KBM-7 (cell line): Measurements from ENCODE around the gene IL17C.
A peak's percentile ranks its signal among the peaks of the same experiment; 100 is the strongest.

Source experiments
- DNase-seq: peaks from one replicate; pipeline ENCODE4 v3.0.0-alpha.2; 2015
- in situ Hi-C: fragments of 300-500 bp; cut with MboI; formaldehyde crosslinking; loops from 2 replicates; pipeline ENCODE4 v1.14.3; 2020; ENCODE audit warnings: low sequenced_read_pairs, low pct_unique_long_range_greater_than_20kb, mixed read lengths

IL17C gene

DNA sequence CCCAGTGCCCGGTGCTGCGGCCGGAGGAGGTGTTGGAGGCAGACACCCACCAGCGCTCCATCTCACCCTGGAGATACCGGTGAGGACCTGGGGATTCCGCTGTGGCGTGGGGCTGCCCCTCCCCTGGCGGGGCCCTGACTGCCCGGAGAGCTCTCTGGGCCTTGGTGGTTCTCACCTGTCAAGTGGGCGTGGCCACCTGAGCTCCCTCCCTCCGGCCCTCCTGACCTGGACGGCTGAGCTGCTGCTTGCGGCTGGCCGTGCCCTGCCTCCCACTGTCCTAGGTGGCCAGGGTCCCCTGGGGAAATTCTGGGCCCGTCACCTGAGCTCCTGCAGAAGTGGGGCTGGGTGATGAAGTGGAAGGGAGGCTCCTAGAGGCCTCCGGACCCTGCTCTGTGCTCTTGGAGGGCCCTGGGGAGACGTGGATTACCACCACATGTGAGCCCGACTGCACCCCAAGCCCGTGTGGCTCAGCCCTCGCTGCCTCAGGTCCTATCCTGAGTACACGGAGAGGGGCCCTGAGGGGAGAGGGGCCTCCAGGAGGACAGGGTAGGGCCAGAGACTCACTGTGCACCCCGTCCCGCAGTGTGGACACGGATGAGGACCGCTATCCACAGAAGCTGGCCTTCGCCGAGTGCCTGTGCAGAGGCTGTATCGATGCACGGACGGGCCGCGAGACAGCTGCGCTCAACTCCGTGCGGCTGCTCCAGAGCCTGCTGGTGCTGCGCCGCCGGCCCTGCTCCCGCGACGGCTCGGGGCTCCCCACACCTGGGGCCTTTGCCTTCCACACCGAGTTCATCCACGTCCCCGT lies 1.1 kb downstream of the IL17C start:
- in situ Hi-C loops: no loop called here
- no peak for DNase-seq

DNA sequence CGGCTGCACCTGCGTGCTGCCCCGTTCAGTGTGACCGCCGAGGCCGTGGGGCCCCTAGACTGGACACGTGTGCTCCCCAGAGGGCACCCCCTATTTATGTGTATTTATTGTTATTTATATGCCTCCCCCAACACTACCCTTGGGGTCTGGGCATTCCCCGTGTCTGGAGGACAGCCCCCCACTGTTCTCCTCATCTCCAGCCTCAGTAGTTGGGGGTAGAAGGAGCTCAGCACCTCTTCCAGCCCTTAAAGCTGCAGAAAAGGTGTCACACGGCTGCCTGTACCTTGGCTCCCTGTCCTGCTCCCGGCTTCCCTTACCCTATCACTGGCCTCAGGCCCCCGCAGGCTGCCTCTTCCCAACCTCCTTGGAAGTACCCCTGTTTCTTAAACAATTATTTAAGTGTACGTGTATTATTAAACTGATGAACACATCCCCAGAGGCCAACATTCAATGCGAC lies 1.7 kb downstream of the IL17C start:
- no peak for DNase-seq
- in situ Hi-C loops: no loop called here

DNA sequence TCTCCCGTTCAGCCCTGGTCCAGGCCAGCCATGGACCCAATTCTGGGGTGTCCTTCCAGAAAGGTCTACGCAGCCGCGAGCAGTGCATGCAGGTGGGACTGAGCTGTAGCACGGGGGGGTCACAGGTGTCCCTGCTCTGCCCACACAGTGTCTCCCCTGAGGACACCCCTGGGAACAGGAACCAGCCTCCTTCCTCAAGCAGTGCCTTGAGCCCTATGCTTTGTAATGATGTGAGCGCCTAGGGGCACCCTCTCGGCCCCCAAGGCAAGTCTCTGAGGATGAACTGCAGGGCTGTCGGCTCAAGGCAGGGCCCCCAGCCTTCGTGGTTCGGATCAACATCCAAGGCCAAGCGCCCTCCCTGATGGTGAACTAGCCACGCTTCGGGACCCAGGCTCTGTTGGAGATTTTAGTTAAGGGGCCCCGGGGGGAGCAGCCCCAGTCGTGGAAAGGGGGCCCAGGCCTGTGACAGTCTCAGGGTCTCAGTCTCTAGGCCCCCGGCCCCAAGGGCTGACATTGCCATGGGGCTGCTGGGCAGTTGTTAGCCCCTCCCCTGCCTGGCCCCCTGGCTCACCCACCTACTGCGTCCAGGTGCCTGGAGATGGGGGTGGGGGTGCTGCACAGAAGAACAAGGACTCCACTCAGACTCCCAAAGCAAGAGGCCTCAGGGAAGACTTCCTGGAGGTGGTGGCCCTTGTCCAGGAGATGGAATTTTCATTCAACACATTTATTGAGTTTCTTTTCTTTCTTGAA lies 2.3 kb downstream of the IL17C start:
- in situ Hi-C loops: no loop called here

DNA sequence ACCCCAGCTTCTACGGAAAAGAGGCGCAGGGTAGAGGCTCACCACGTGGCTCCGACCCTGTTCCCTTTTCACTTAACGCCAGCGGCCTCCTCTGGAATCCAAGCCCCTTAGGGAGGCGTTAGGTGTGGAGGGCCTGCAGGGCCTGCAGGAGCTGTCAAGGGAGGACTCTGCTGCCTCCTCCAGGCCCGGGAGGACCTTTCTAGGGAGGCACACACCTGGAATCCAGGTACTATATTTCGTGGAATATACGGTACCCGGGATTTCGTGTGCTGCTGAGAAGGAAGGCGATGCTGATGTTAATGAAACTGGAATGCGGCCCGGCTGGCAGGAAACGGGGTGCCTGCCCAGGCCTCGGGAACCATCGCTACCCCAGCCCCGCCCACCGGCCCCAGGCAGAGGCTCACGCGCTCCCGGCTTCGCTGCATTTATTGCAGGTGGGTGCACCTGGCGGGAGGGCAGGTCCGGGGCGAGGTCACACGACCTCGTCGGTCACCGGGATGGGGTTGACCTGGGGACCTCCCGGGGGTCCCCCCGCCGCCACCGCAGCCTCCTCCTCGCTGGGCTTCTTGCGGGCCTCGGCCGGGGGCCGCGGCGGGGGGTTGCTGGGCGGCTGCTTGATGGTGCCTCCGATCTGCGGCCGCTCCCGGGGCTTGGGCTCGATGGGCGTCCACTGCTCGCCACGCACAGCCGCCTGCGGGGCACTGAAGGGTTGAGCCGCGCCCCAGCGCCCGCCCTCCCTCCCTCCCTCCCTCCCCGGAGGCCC lies 4.7 kb downstream of the IL17C start:
- no peak for DNase-seq
- in situ Hi-C loops: no loop called here

More for the DNA sequence above, 2.3 kb downstream of the IL17C start:
- DNase-seq: no peak

DNA sequence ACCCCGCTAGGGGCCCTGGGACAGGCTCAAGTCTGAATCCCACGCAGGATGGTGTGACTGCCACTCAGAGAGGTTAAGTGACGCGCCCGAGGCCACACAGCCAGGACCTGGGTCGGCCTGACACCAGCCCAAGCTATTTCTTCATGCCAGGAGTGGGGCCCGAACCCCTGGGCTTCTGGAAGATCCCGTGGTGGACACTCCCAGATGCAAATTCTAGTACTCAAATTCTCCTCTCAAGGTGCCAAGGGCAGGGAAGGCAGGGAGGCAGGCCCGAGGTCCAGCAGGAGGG lies 5.2 kb downstream of the IL17C start:
- in situ Hi-C loops: no loop called here
- DNase-seq: no peak

DNA sequence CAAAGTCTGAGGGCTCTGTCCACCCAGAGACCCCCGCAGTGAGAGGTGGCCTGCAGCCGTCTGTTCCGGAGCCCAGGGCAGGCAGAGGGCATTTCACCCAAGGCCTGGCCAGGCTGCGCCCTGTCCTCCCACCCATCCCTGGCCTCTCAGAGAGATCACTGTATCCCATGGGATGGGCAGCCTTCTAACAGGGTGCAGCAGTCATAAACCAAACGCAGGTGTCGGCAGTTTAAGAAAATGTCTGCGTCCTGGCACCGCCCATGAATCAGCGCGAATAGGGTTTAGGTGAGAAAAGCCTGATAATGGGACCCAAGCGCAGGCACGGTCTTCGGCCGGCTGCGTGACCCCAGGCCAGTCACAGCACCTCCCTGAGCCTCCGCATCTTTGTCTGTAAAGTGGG lies 7.1 kb downstream of the IL17C start:
- in situ Hi-C loops: no loop called here
- DNase-seq: no peak

DNA sequence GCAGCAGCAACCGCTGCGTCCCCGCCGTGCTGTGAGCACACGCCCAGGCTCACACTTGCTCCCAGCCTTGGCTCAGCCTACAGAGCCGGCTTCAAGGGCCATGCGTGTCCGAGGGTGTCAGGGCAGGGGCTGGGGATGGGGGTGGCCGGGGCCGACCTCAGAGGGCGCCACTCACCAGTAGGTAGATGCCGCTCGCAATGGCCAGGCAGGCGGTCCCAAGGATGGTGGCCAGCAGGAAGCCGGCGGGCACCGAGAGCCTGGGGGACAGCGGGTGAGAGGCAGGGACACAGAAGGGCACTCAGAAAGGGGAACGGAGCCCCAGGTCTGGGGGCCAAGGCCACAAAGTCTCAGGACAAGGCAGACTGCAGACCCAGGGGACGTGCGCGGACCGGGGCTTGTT lies 7.6 kb downstream of the IL17C start:
- no peak for DNase-seq
- in situ Hi-C loops: no loop called here

DNA sequence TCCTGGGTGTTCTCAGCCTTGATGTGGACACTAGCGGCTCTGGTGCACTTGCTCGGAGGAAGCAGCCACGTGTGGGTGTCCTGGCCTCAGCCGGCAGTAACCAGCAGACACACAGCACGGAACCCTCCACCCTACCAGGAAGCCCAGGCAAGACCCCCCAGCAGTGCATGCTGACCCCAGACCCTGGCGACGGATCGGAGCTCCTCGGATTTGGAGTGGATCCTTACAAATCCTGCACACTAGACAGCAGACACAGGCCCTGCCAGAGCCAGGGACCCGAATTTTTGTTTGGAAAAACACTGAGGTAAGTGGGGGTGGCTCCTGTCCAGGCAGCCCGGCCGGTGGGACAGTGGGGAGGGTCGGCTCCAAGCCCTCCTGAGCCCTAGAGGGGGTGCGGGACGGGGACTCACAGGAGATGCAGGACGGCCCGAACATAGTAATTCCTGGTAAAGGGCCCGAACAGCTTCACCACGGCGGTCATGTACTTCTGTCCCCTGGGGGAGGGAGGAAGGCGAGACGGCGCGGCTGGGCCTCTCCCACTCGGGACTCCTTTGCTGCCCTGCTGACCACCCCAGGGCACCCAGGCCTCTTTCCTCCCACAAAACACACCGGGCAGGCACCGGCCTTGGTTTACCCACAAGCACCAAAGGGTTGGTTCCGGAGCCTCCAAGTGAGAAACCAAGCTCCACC lies 8.1 kb downstream of the IL17C start:
- DNase-seq: no peak
- in situ Hi-C loops: no loop called here

DNA sequence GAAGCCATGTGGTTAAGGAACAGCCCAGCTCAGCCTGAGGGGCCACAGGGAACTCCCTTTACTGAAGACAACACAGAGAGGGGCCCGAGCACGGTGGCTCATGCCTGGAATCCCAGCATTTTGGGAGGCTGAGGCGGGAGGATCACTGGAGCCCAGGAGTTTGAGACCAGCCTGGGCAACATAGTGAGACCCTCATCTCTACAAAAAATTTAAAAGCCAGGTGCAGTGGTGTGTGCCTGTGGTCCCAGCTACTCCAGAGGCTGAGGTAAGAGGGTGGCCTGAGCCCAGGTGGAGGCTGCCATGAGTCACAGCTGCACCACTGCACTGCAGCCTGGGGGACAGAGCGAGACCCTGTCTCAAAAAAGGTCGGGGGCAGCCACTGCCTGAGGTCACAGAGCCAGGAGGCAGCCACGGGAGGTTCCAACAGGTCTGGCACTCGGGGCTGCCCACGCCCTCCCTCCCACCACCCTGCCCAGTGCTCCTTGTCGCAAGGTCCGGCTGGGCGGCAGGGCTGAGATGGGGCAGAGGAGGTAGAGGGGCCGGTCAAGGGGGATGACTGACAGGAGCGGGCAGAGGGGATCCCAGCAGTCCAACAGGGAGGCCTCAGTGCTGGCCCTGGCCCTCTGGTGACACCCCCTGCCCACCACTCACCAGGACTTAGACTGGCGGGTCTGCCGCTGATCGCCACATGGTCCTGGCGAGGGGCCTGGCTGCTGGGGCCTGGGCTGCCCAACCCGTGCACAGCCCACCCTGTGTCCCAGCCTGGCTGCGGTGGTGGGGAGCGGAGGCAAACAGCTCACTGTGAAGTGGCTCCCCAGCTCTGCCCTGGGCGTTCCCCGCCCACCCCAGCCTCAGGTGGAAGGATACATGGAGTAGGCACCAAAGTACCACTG lies 9.1 kb downstream of the IL17C start:
- in situ Hi-C loops: no loop called here
- no peak for DNase-seq

DNA sequence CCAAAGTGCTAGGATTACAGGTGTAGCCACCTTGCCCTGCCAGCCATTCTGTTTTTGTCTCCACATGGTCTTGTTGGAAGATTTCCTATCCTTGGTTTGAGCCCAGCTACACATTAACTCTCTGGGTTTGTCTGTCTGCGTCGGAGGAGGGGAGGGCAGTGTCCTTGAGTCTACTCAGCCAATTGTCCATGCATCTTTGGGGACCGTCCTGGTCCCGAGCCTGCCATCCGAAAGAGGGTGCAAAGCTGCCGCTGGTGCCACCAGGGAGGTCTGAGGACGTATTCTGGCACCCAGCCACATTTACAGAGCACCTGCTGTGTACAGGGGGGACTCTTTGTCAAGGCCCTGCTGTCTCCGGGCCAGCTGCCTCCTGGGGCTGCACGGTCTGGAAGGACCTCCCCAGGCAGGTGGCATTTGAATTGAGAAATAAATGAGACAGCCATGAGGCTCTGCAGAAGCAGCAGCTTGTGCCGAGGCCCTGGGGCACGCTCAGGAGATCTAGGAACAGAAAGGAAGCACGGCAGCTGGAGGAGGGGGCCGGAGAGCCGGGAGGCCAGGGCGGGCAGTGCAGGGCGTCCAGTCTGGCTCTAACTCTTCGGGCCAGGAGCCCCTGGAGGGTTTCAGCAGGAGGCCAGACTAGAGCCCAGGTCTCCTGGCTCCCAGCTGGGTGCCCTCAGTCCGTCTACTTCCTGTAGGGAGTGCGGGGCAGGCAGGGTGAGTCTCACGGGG lies 11.0 kb downstream of the IL17C start:
- in situ Hi-C loops: no loop called here

DNA sequence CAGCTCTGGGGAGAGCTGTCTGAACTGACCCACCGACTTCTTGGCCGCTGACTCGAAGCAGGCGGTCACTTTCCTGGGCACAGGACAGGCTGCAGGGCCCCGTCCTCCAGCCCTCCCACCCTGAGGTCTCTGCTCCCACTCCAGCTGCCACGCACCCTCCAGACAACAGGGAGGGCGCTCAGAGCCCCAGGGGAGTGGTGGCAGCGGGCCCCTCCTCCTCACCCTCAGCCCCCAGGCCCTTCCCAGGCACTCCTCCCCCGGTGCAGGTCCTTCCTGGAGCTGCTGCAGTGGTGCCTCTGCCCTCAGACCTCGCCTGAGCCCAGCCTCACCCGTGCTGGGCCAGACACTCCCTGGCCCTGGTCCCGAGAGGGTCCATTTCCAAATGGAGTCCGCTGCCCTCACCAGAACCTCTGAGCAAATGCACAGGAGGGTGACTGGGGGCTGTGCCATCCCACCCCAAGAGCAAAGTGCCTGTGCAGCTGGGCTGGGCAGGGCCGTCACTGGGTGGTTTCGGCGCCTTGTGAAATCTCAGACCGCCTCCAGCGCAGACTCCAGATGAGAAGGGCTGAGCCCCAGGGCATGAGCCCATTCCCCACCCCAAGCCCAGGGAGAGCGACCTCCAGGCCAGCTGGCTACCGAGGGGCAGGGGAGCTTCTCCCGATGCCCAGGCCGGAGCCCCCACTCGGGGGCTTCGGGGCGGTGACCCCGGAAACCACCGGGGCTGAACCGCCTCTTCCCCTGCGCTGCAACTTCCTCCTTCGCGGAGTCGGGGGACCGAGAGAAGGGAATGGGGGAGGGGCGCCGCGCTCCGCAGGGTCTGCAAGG lies 11.8 kb downstream of the IL17C start:
- DNase-seq: peak; percentile 66
- in situ Hi-C loops: no loop called here

More for the DNA sequence above, 11.0 kb downstream of the IL17C start:
- no peak for DNase-seq

DNA sequence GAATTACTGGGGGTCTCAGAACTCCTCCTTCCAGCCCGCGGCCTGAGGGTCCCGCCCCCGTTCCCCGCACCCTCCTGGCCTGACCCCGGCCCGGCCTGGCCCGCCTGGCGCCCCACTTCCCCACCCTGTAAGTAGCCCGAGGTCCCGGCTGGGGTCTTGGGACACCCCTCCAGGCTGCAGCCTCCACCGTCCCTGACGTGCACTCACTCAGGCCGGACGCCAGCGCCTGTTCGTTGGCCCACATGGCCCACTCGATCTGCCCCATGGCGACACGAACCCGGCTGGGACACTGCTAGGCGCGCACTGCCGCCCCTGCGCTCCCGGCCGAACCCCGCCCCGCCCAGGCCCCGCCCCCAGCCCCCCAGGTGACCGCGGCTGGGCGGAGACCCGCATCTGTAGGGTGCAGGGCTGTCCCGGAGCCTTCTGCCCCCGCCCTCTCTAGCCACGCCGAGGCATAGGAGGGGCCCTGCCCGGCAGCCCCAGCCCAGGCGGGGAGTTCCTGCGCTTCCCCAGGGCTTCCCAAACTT lies 12.4 kb downstream of the IL17C start, which contains the start of gene CYBA:
CYBA (minus strand) TSS at position 305 of the 527 bp plus-strand sequence; CDS start at position 265, 40 bp downstream.
- in situ Hi-C loops: no loop called here
- no peak for DNase-seq

DNA sequence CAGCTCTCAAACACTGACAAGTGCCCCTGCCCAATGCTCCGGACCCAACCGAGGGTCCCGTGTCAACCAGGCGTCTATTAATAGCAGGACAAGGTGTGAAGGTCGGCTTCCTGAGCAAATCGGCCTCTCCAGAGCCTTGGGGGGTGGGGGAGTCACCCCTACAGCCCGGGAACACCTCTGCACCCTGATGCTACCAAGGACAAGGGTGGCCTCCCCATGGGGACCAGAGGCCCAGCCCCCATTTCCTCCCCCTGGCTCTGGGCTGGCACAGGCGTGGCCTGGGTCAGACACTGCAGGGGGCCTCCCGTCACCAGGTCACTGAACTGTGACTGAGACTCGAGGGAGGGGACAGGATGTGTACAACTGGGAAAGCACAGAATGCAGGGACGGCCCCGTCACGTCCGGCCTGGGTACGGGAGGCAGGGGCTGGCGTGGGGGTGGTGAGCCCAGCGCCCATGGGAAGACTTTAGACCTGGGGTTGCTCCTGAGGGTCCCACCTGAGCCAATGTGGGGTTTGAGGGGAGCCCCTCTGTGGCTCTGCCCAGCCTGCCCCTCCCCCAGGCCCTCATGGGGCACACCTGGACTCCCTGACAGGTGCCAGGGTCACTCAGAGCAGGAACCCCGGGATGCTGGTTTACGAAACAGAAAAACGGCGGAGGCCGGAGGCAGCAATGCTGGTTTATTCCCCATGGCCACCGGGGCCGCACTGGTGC lies 13.1 kb downstream of the IL17C start:
- in situ Hi-C loops: no loop called here
- DNase-seq: peak; percentile 89

DNA sequence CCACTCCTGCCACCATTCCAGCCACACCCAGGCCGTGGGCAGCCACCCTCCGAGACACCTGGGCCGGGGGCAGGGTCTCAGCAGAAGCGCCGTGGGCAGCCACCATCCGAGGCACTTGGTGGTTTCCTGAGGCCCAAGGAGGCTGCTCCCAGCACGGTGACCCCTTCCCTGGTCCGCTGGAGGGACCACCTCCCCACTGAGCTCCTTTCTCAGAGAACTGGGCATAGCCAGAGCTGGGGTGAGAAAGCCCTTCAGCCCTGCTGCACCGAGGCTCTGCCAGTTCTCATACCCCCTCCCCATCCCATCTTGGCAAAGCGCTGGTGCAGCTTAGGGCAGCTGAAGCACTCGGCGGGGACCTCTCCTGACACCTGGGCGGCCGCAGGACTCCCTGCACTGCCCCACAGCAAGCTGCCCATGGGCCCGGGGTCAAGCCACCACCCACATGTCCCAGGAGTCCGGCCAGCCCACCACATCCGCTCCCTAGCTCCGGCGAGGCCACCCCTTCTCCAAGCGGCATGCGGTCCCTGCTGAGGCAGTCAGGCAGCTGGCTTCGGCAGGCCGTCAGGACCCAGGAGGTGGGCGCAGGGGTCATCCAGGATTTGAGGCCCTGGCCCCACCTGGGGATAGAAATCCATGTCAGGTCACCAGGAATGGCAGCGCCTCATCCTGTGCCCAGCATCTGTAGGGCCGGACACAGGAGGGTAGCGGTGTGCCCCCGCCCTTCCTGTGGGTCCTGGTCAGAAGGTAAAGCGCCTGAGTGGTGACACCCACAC lies 13.8 kb downstream of the IL17C start:
- DNase-seq: no peak
- in situ Hi-C loops: no loop called here

DNA sequence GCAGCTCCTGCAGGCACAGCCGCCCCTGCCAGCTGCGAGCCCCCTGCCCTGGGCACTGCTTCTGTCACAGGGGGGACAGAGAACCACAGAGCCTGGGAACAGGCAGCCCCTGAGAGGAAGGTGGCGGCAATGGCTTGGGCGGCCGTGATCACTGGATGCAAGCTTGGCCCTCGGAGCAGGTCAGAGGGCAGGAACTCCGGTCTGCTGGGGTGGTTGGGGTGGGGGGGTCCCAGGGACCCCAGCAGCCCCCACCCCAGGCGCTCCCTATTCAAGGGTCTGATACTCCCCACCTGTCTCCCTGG lies 14.3 kb downstream of the IL17C start:
- DNase-seq: no peak
- in situ Hi-C loops: no loop called here

DNA sequence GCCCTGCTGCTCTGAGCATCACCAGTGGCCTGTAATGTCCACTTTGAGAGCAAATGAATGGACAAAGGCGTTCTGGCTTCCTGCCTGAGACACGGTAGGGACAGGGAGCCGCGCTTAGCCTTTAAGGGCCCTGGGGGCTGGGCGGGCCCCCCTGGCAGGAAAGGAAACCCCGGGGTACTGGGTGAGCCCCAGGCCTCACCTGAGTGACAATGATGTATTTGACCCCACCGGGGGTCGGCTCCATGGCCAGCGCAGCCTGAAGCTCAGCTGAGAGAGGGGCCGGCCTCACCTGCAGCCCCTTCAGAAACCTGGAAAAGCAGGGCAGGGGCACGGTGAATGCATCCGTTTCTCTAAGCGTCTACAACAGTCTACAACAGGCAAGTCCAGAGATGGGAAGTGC lies 14.7 kb downstream of the IL17C start:
- in situ Hi-C loops: no loop called here
- no peak for DNase-seq
